T follicular helper cell (primary cell): Measurements from ENCODE around the gene SPTBN4.
A peak's percentile ranks its signal among the peaks of the same experiment; 100 is the strongest.

Source experiments
- DNase-seq: peaks from one replicate; pipeline ENCODE4 v3.0.0-alpha.2; 2020; ENCODE audit warnings: low read depth

Gene SPTBN4

DNA sequence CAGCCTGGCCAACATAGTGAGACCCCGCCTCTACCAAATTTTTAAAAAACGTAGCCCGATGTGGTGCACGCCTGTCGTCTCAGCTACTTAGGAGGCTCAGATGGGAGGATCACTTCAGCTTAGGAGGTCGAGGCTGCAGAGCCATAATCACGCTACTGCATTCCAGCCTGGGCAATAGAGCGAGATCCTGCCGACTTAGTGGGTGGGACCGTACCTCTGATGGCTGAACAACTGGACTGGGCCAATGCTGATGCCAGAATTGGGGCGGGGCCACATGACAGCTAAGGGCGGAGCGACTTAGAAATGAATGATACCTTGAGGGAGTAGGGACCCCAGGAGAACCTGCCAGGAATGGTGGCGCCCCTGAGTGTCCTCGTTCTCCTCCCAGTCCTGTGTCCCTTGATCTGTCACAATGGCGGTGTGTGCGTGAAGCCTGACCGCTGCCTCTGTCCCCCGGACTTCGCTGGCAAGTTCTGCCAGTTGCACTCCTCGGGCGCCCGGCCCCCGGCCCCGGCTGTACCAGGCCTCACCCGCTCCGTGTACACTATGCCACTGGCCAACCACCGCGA, 137.9 kb downstream of the SPTBN4 start:
- no peak for DNase-seq

DNA sequence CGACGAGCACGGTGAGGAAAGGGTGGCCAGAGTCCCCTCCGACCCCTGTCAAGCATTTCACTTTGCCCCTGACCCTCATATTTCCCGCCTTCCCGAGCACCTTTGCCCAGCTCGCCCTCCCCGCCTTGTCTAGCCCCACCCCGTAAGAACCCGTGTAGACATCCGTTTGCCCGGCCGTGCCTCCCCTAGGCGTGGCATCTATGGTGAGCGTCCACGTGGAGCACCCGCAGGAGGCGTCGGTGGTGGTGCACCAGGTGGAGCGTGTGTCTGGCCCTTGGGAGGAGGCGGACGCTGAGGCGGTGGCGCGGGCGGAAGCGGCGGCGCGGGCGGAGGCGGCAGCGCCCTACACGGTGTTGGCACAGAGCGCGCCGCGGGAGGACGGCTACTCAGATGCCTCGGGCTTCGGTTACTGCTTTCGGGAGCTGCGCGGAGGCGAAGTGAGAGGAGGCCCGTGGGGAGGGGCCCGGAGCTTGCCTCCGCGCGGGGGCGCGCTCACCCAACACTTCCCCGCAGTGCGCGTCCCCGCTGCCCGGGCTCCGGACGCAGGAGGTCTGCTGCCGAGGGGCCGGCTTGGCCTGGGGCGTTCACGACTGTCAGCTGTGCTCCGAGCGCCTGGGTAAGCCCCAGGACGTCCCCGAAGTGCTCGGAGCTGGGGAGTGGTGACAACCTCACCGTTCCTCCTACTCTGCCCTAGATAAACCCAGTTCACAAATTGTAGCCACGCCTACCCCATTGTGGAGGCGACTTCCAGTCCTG, 138.6 kb downstream of the SPTBN4 start:
- peak; percentile 69 for DNase-seq

DNA sequence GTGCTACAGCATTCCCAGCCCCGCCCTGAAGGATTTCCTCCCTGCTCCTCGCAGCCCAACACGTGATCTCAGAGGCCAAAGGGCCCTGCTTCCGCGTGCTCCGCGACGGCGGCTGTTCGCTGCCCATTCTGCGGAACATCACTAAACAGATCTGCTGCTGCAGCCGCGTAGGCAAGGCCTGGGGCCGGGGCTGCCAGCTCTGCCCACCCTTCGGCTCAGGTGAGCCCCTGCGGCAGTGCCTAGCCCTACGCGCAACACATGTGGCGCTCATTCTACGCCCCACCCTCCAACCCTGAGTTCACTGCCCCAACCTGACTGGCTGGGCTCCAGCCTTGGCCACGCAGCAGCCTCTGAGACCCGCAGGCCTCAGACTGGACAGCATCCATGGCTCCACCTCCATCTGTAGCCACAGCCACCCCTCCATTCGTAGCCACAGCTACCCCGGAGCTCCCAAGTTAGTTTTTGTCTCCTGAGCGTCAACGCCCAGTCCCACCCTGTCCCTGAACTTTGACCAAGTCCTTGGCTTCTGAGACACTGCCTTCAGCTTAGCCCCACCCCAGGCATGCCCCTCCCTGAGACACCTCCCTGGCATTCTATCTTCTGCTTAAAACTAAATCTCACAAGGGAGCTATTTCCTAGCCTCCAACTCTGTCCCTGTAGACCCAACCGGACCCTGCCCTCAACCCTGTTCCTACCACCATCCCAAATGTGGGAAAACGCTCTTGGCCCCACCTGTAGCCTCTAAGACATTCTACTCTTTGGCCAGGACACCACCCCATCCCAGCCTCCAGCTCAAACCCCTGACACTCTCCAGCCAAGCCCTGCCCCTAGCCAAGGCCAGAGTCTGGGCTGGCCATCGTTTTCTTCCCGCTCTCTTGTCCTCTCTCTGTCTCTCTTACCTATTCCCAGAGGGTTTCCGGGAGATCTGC, 140.8 kb downstream of the SPTBN4 start:
- DNase-seq, result no peak

DNA sequence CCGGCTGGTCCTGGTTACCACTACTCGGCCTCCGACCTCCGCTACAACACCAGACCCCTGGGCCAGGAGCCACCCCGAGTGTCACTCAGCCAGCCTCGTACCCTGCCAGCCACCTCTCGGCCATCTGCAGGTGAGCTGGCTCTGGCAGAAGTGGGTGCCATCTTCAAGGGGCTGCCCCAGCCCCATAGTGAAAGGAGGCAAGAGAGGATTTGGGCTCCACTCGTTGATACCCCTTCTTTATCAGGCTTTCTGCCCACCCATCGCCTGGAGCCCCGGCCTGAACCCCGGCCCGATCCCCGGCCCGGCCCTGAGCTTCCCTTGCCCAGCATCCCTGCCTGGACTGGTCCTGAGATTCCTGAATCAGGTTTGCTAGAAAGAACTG, 141.4 kb downstream of the SPTBN4 start:
- no peak for DNase-seq

DNA sequence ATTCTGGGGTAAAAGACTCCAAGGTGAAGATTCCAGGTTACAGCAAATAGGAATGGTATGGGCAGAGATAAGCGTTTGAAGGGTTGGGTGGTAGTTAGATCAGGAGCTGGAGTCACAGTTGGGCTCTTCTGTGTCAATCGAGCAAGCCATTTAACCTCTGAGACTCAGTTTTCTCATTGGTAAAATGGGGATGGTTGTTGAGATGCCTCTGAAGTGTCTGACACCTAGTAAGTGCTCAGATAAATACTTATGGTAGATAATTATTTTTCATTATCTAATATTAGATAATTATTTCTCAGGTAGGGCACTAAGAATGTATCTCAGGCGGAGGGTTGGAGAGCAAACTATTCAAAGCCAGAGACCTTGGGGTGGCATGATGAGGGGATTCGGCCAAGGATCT, 142.2 kb downstream of the SPTBN4 start:
- no peak for DNase-seq

DNA sequence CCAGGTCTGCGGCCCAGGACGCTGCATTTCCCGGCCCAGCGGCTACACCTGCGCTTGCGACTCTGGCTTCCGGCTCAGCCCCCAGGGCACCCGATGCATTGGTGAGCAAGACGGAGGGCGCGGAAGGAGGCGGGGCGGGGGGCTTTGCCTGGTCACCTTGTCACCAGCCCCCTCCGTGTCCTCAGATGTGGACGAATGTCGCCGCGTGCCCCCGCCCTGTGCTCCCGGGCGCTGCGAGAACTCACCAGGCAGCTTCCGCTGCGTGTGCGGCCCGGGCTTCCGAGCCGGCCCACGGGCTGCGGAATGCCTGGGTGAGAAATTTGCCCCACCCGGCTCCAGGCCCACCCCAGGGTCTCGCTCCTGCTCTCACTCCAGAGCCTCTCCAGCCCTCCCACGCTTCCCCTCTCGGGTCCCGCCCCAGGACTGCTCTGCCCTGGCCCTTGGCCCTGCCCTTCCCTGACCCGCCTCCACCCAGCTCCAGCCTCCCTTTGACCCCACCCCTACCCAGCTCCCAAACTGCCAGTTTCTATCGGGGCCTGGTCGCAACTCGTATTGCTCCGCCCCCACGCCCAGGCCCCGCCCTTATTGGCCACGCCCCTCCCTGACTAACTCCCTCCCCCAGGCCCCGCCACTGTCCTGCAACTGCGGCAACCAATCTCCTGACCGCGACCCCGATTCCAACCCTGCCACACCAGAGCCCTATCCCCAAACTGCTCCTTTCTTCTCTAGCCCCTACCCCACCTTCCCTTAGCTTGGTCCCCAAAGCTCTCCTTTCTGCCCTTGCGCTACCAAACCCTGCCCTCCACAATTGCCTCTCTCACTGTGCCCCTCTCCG, 143.0 kb downstream of the SPTBN4 start:
- peak; percentile 72 for DNase-seq

DNA sequence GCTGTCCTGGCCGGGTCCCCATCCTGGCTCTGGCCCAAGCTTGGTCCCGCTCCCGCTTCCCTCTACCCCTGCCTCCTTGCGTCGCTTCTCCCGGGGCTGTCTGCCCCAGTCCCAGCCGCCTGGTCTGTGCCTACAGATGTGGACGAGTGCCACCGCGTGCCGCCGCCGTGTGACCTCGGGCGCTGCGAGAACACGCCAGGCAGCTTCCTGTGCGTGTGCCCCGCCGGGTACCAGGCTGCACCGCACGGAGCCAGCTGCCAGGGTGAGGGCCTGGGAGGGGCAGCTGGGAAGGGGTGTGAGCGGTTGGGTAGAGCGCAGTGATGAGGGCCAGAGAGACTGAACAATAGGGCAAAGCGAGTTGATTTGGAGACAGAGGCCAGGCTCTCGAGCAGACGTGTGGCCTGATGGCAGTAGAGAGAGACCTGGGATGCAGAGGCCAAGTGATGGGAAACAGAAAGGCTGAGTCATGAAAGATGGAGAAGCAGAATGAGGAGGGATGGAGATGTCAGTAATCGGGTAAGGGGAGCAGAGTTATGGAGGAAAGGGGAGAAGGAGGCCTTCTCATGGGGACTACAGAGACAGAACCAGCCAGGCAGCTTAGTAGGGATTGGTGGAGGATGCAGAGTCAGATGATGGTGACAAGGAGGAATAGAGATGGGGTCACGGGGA, 143.7 kb downstream of the SPTBN4 start:
- DNase-seq, result peak; percentile 64

DNA sequence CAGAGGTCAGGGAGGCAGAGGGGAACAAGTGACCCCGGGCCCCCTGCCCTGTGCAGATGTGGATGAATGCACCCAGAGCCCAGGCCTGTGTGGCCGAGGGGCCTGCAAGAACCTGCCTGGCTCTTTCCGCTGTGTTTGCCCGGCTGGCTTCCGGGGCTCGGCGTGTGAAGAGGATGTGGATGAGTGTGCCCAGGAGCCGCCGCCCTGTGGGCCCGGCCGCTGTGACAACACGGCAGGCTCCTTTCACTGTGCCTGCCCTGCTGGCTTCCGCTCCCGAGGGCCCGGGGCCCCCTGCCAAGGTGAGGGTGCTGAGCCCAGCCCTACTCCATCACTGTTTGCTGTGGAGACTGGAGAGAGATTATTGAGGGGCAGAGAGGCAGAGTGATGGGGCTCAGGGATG, 144.3 kb downstream of the SPTBN4 start:
- DNase-seq, result no peak

DNA sequence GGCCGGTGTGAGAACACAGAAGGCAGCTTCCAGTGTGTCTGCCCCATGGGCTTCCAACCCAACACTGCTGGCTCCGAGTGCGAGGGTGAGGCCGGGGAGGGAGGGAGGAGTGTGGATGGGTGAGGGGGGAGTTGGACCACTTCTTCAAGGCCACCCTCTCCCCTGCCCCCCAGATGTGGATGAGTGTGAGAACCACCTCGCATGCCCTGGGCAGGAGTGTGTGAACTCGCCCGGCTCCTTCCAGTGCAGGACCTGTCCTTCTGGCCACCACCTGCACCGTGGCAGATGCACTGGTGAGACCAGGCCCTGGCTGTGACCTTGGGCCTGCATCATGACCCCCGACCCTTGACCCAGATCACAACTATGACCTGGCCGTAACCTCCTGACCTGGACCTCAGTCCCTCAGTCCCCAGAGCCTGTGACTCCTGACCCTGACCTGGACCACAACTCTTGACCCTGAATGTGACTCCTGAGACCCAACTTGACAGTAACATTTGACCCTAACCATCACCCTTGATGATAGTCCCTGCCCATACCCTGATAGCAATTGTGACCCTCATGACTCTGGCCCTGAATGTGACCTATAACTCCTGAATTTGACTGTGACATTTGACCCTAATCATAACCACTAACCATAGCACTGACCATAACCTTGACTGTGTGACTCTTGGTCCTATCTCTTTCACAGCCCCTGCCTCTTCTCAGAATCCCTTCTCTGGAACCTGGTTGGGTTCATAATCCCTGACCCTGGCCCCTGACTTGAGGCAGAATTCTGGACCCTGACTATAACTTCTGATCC, 145.3 kb downstream of the SPTBN4 start:
- no peak for DNase-seq

DNA sequence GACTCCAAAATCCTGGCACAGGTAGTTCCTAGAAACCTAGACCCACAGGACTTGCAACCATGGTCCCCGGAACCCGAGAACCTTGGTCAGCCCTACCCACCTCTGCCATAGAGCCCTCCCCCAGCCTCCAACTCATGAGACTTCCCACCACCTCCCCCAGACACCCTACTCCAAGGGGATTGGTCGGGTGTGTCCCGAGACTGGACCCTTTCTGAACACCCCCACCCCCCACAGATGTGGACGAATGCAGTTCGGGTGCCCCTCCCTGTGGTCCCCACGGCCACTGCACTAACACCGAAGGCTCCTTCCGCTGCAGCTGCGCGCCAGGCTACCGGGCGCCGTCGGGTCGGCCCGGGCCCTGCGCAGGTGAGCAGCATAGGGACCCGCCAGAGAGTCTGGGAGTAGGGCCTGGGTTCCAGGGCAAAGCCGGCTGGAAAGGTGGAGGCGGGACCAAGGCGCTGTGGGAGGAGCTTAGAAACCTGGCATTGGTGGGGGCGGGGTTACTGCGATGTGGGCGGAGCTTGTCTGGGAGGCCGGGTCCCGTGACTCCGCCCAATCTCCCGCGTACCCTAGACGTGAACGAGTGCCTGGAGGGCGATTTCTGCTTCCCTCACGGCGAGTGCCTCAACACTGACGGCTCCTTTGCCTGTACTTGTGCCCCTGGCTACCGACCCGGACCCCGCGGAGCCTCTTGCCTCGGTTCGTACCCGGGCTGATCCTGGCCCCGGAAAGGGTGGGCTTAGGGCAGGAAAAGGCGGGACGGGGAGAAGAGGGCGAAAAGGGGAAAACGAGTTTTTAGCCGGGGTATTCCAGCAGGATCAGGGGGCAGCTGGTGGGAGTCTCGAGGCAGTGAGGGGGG, 146.3 kb downstream of the SPTBN4 start:
- peak; percentile 50 for DNase-seq

DNA sequence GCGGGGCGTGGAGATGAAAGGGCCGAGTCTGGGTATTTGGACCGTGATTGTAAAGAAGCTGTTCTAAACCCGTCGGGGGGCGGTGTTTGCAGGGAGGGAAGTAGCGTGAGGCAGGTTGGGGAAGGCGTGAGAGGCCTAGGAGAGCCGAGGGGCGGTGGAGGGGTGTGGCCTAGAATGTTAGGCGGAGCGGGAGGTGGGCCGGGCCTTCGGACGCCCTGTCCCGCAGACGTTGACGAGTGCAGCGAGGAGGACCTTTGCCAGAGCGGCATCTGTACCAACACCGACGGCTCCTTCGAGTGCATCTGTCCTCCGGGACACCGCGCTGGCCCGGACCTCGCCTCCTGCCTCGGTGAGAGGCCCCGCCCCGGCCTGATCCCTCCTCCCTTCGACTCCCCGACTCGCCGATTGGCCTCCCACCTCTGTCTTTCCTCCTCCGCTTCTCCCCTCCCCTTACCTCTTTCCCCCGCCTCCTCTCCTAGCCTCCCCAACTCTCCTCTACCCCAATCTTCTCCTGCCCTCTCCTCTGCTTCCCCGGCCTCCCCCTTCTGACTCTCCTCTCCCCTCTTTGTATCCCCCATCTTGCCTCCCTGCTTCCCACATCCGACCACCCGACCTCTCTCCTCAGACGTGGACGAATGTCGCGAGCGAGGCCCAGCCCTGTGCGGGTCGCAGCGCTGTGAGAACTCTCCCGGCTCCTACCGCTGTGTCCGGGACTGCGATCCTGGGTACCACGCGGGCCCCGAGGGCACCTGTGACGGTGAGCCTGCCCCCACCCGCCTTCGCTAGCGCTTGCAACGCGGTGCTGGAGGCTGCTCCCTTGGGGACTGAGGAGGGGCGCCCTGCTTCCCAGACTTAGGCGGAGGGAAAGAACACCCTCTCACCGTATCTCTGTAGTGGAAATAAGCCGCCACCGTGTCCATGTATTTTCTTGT, 147.2 kb downstream of the SPTBN4 start:
- peak; percentile 74 for DNase-seq

DNA sequence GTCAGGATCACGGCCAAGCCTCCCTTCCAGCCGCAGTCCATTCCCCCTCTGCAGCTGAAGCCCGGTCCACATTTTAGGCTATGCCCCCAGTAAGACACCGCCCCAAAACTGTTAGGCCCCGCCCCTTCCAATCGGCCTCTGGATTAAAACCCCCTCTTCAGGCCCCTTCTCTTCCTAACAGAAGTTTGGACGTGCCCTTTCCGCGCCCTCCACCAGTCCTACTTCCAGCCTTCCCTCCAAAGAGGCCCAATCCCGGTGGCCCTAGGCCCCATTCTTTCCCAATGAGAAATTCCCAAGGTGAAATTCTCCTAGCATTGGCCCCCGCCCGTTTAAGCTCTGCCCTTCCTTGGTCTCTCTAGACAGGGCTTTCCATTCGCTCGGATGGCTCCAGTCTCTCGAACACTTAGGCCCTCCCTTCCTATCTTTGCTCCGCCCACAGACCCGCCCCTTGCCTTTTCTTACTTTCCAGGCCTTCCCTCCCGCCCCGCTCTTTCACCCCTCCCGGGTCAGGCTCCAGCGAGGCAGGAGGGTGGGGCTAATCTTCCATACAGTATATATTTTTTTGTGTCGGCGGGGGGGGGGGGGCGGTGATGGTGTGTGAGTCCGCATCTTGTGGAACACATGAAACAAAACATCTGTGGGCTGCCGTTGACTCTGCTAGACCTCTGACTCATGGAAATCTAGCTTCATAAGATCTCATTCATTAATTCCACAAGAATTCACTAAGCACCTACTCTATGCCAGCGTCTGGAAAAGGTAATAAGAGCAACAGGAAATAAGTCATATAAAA, 148.0 kb downstream of the SPTBN4 start:
- peak; percentile 78 for DNase-seq

DNA sequence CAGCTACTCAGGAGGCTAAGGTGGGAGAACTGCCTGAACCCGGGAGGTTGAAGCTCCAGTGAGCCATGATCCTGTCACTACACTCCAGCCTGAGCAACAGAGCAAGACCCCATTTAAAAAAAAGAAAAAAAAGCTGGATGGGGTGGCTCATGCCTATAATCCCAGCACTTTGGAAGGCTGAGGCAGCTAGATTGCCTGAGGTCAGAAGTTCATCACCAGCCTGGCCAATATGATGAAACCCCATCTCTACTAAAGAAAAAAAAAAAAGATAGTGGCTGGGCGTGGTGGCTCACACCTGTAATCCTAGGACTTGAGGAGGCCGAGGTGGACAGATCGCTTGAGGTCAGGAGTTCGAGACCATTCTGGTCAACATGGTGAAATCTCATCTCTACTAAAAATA, 149.4 kb downstream of the SPTBN4 start:
- DNase-seq, result no peak

DNA sequence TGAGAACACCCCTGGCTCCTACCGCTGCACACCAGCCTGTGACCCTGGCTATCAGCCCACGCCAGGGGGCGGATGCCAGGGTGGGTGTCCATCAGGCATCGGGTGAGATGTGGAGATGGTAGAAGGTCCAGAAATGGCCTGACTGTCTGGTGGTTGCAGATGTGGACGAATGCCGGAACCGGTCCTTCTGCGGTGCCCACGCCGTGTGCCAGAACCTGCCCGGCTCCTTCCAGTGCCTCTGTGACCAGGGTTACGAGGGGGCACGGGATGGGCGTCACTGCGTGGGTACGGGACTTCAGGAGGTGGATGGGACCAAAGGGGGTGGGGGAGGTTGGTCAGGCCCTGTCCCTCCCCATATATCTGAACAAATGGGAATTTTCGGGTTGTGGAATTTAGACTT, 150.1 kb downstream of the SPTBN4 start:
- DNase-seq, result no peak

DNA sequence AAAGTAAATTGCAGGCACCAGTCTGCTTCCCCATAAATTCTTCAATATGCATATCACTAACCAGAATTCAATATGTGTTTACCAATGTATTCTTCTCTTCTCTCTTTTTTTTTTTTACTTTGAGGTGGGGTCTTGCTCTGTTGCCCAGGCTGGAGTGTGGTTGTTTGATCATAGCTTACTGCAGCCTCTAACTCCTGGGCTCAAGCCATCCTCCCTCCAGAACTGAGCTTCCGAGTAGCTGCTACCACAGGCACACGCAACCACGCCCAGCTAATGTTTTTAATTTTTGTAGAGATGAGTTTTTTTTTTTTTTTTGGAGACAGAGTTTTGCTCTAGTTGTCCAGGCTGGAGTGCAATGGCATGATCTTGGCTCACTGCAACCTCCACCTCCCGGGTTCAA, 151.2 kb downstream of the SPTBN4 start:
- DNase-seq, result no peak

DNA sequence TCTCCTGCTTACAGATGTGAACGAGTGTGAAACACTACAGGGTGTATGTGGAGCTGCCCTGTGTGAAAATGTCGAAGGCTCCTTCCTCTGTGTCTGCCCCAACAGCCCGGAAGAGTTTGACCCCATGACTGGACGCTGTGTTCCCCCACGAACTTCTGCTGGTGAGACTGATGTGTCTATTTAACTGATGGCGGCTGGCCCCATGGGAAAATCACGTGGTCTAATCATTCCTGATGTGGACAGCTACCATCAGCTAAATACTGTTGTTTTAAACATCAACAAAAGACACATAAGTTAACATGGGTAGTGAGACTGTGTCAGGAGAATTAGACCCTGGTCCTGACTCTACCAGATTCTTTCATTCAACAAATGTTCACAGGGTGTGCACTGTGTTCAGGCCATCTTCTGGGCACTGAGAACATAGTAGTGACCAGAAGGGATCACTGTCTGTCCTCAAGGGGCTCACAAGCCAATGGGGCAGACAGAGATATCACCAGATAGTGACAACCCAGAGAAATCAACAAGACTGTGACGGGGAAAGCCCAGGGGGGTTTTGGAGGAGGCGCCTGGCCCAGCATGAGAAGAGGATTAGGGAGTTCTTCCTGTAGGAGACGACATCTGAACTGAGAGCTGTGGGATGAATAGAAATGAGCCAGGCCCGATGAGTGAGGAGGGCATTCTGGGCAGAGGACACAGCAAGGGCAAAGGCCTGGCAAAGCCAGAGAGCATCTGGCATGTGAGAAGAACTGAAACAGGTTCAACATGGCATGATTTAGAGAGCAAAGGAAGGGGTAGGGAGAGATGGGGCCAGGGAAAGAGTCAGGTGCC, 152.7 kb downstream of the SPTBN4 start:
- no peak for DNase-seq

DNA sequence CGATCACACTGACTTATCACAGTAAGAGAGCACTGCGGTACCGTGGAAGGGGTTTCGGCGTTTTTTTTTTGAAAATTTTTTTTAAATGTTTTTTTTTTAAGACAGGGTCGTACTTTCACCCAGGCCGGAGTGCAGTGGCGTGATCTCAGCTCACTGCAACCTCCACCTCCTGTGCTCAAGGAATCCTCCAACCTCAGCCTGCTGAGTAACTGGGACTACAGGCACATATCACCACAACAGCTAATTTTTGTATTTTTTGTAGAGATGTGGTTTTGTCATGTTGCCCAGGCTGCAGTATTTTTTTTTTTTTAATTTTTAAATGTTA, 153.3 kb downstream of the SPTBN4 start:
- no peak for DNase-seq
